Measurements from ENCODE around the gene GNGT1.

- no peak for TF ChIP-seq EZH2 (IDR thresholded peaks at IDR 0.05; ENCODE audit: low read length)
- no peak for TF ChIP-seq CTCF (optimal IDR thresholded peaks at IDR 0.05 in 1 of 3, IDR thresholded peaks at IDR 0.05 in 1 of 3, conservative IDR thresholded peaks at IDR 0.05 in 1 of 3; ENCODE audit: extremely low read depth in 1 of 3, insufficient read depth in 2 of 3, low read length in 3 of 3)
Observed at GRCh38 chr7:93938293-93938692, 31.9 kb downstream of the GNGT1 start.

Data from keratinocyte (primary cell).